Activated naive CD8-positive, alpha-beta T cell treated with anti-CD3 and anti-CD28 coated beads, Interleukin-2, amount 10 ng/mL, durations not matched to agents 7 days and 5 days (primary cell): Measurements from ENCODE around the gene IGF2BP1. TPM values are rescaled to one million over a fixed set of nuclear protein-coding genes. Genes with fewer than 3 reads are reported as not detected.

Source experiments
- ATAC-seq: fragments of 150-1000 bp; cut with Tn5 transposase; one replicate; pipeline ENCODE4 v1.10.0; 2021; ENCODE audit warnings: low read depth, moderate library complexity
- POLR2A ChIA-PET: fragments of 350-600 bp; sonication (Branson Sonifier 250); formaldehyde crosslinking; loops from one replicate; lab custom pipeline; 2021; ENCODE audit warnings: antibody characterized with exemption; lab: Charles Lee
- DNase-seq: peaks from one replicate; pipeline ENCODE4 v3.0.0; 2021
- H3K27ac Mint-ChIP-seq: one replicate; pipeline ENCODE4 v1.8.0; 2022; ENCODE audit warnings: mild to moderate bottlenecking, mixed read lengths
- H3K27me3 Mint-ChIP-seq: one replicate; pipeline ENCODE4 v1.8.0; 2022; ENCODE audit warnings: mild to moderate bottlenecking, moderate library complexity, mixed read lengths
- H3K36me3 Mint-ChIP-seq: one replicate; pipeline ENCODE4 v1.8.0; 2021; ENCODE audit warnings: mild to moderate bottlenecking, mixed read lengths
- H3K4me1 Mint-ChIP-seq: one replicate; pipeline ENCODE4 v1.8.0; 2021; ENCODE audit warnings: mixed read lengths
- H3K4me3 Mint-ChIP-seq: one replicate; pipeline ENCODE4 v1.8.0; 2022; ENCODE audit warnings: mild to moderate bottlenecking, moderate library complexity, mixed read lengths
- H3K9me3 Mint-ChIP-seq: one replicate; pipeline ENCODE4 v1.8.0; 2021; ENCODE audit warnings: mixed read lengths
- total RNA-seq, 2 experiments: library from RNA; stranded (reverse); gene quantifications; one replicate each; pipeline ENCODE4 v1.2.3, GENCODE V29; 2021

The IGF2BP1 gene
- total RNA-seq, 2 experiments from 2014 or later, result not detected

DNA sequence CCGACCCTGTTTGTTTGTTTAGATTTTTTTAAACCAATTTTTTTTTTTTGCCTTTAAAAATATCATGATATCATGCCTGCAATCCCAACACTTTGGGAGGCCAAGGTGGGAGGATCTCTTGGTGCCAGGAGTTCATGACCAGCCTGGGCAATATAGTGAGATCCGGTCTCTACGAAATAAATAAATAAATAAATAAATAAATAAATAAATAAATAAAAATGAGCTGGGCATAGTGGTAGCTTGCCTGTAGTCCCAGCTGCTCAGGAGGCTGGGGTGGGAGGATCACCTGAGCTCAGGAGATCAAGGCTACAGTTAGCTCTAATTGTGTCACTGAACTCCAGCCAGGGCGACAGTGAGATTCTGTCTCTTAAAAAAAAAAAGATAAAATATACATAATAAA is 8.1 kb upstream of the IGF2BP1 start:
- H3K9me3 Mint-ChIP-seq, result no peaks in the 10 kb centered on the region
- ATAC-seq (no peak), DNase-seq (no peak)
- POLR2A ChIA-PET, result no interaction called here
- no peaks in the 10 kb centered on the region for H3K4me1 Mint-ChIP-seq
- no peak overlapping the region for H3K27ac Mint-ChIP-seq
- H3K4me3 Mint-ChIP-seq, result no peak overlapping the region
- H3K27me3 Mint-ChIP-seq, result peaks cover 55% of the 10 kb centered on the region
- H3K36me3 Mint-ChIP-seq, result no peaks in the 10 kb centered on the region

DNA sequence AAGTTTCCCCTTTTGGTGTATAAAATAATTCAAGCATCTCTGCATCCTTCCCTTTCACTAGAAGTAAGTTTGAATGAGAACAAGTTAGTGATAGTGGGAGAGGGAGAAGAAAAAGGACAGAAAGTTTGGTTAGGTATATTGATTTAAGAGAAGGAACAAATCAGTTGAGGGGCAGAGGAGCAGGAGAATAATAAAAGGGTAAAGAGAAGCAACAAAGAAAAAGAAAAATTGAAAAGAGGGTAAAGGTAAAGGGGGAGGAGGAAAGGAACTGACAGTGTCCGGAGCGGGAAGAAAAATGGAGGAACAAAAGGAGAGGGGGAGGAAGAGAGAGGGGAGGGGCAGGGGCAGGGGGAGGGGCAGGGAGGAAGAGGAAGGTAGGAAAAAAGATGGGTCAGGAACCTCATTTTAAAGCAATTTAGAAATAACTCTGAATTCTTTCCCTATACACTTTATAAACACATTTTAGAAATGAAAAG is 6.3 kb upstream of the IGF2BP1 start:
- ATAC-seq (no peak), DNase-seq (no peak)
- peaks cover 61% of the 10 kb centered on the region for H3K27me3 Mint-ChIP-seq
- H3K36me3 Mint-ChIP-seq, result no peaks in the 10 kb centered on the region
- no peaks in the 10 kb centered on the region for H3K9me3 Mint-ChIP-seq
- H3K4me3 Mint-ChIP-seq, result no peak overlapping the region
- H3K4me1 Mint-ChIP-seq, result peaks cover 3% of the 10 kb centered on the region
- no peak overlapping the region for H3K27ac Mint-ChIP-seq
- POLR2A ChIA-PET, result no interaction called here

DNA sequence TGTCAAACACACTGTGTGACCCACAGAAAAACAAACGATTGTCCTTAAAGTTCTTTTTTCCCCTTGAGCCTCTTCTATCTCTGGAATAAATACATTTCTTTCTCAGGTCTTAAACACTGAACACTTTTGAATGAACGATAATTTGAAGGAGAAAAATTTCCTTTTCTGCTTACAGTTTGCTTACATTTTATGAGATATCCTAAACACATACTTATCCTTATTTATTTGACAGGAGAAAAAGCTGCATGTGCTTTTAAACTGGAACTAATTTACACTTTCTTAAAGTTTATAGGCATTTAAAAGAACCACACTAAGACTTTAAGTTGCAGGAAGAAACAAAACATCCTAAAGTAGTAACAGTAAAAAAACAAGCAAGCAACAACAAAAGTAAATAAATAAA is 4.7 kb upstream of the IGF2BP1 start:
- Mint-ChIP-seq H3K27ac (no peak overlapping the region), H3K27me3 (peaks cover 65% of the 10 kb centered on the region), H3K4me1 (peaks cover 9% of the 10 kb centered on the region), H3K4me3 (no peak overlapping the region), H3K9me3 (no peaks in the 10 kb centered on the region), H3K36me3 (no peaks in the 10 kb centered on the region)
- DNase-seq (no peak), ATAC-seq (no peak)
- POLR2A ChIA-PET, result no interaction called here

DNA sequence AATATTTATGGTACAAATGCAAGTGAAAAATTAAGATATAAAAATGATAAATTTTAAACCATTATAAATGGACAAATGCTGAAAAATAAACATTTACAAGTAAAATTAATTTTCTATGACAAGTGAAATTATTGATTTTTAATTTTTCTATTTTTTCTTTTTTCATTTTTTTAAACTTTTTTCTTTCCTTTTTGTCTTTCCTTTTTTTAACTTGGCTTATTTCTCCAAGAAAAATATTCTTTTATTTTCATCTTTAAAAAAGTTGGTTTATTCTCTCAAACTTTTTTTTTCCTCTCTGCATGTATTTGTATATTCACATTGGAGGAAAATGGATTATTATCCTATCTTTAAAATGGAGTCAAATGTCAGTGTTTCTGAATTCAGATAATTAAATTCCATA is 3.9 kb upstream of the IGF2BP1 start:
- POLR2A ChIA-PET, result no interaction called here
- Mint-ChIP-seq H3K27me3 (peaks cover 71% of the 10 kb centered on the region), H3K9me3 (no peaks in the 10 kb centered on the region), H3K27ac (no peak overlapping the region), H3K36me3 (no peaks in the 10 kb centered on the region), H3K4me1 (peaks cover 11% of the 10 kb centered on the region), H3K4me3 (no peak overlapping the region)
- no peak for ATAC-seq
- no peak for DNase-seq

GRCh38 chr17:48993951-48994350 is 3.2 kb upstream of the IGF2BP1 start:
- Mint-ChIP-seq H3K27me3 (peaks cover 76% of the 10 kb centered on the region), H3K4me3 (no peak overlapping the region), H3K36me3 (no peaks in the 10 kb centered on the region), H3K9me3 (no peaks in the 10 kb centered on the region), H3K4me1 (peaks cover 15% of the 10 kb centered on the region), H3K27ac (no peak overlapping the region)
- DNase-seq, result no peak
- ATAC-seq, result no peak
- POLR2A ChIA-PET, result no interaction called here

- POLR2A ChIA-PET, result no interaction called here
- H3K9me3 Mint-ChIP-seq, result no peaks in the 10 kb centered on the region
- no peak overlapping the region for H3K4me3 Mint-ChIP-seq
- H3K36me3 Mint-ChIP-seq, result no peaks in the 10 kb centered on the region
- DNase-seq, result no peak
- ATAC-seq, result no peak
- peaks cover 84% of the 10 kb centered on the region for H3K27me3 Mint-ChIP-seq
- H3K27ac Mint-ChIP-seq, result no peak overlapping the region
- peaks cover 15% of the 10 kb centered on the region for H3K4me1 Mint-ChIP-seq
Observed at GRCh38 chr17:48994549-48995303, 2.5 kb upstream of the IGF2BP1 start.

DNA sequence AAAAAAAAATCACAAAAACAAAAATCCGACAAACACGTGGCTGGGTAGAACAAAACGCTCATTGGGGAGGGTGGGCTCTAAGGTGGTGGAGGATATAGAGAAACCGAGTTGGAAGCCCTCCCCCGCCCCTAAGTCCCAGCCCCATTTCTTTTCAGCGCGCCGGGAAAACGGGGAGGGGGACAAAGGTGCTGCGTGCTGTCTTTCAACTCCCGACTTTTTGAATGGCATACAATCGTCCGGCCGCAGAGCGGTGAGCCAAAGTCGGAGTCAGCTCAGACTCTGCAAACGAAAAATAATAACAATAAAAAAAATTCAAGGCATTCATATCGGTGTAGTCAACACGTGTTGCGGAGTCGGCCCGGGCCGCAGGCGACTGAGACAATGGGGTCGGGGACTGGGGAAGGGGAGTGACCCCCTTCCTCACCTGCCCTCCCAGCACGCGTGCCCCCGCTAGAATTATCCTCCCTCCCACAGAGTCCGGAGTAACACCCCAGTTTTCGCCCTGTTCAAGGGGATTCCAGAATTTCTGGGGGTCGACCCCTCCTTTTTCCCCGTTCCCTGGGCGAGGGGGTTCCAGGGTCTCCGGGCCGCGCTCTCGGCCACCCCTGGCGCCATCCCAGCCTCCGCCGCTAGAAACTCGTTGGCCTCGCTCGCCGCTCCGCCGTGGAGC is 1.7 kb upstream of the IGF2BP1 start:
- H3K36me3 Mint-ChIP-seq, result no peaks in the 10 kb centered on the region
- no peak overlapping the region for H3K27ac Mint-ChIP-seq
- H3K27me3 Mint-ChIP-seq, result peaks cover 84% of the 10 kb centered on the region
- no peaks in the 10 kb centered on the region for H3K9me3 Mint-ChIP-seq
- ATAC-seq, result no peak
- H3K4me1 Mint-ChIP-seq, result peaks cover 15% of the 10 kb centered on the region
- DNase-seq, result no peak
- POLR2A ChIA-PET, result no interaction called here
- no peak overlapping the region for H3K4me3 Mint-ChIP-seq

- Mint-ChIP-seq H3K4me3 (peak overlapping the region; percentile 60), H3K4me1 (peaks cover 15% of the 10 kb centered on the region), H3K9me3 (no peaks in the 10 kb centered on the region), H3K27ac (peak overlapping the region; percentile 34), H3K36me3 (no peaks in the 10 kb centered on the region), H3K27me3 (peaks cover 84% of the 10 kb centered on the region)
- ATAC-seq, result no peak
- DNase-seq, result peak; percentile 46
- POLR2A ChIA-PET, result no interaction called here
Observed at GRCh38 chr17:48995974-48996721, 1.0 kb upstream of the IGF2BP1 start.

- H3K4me3 Mint-ChIP-seq, result peak overlapping the region; percentile 60
- no peak for ATAC-seq
- H3K36me3 Mint-ChIP-seq, result no peaks in the 10 kb centered on the region
- H3K9me3 Mint-ChIP-seq, result no peaks in the 10 kb centered on the region
- POLR2A ChIA-PET, result no interaction called here
- DNase-seq, result no peak
- peaks cover 87% of the 10 kb centered on the region for H3K27me3 Mint-ChIP-seq
- H3K27ac Mint-ChIP-seq, result no peak overlapping the region
- H3K4me1 Mint-ChIP-seq, result peaks cover 15% of the 10 kb centered on the region
Observed at GRCh38 chr17:48996722-48997102, 473 bp upstream of the IGF2BP1 start.

GRCh38 chr17:48997827-48998586 is 822 bp downstream of the IGF2BP1 start:
- DNase-seq (peak; percentile 38), ATAC-seq (no peak)
- Mint-ChIP-seq H3K27ac (no peak overlapping the region), H3K4me1 (peaks cover 15% of the 10 kb centered on the region), H3K9me3 (no peaks in the 10 kb centered on the region), H3K4me3 (peak overlapping the region; percentile 60), H3K36me3 (no peaks in the 10 kb centered on the region), H3K27me3 (peaks cover 86% of the 10 kb centered on the region)
- POLR2A ChIA-PET, result no interaction called here

- Mint-ChIP-seq H3K27ac (no peak overlapping the region), H3K36me3 (no peaks in the 10 kb centered on the region), H3K4me1 (peaks cover 15% of the 10 kb centered on the region), H3K4me3 (peak overlapping the region; percentile 60), H3K27me3 (peaks cover 90% of the 10 kb centered on the region), H3K9me3 (no peaks in the 10 kb centered on the region)
- DNase-seq (no peak), ATAC-seq (no peak)
- POLR2A ChIA-PET, result no interaction called here
Observed at GRCh38 chr17:48998587-48999440, 1.6 kb downstream of the IGF2BP1 start.

GRCh38 chr17:49000943-49001342 is 3.8 kb downstream of the IGF2BP1 start:
- Mint-ChIP-seq H3K27ac (no peak overlapping the region), H3K4me1 (peaks cover 12% of the 10 kb centered on the region), H3K36me3 (no peaks in the 10 kb centered on the region), H3K4me3 (no peak overlapping the region), H3K27me3 (peaks cover 93% of the 10 kb centered on the region), H3K9me3 (no peaks in the 10 kb centered on the region)
- POLR2A ChIA-PET, result no interaction called here
- ATAC-seq, result no peak
- no peak for DNase-seq
